HepG2 (cell line): ENCODE results near the gene MS4A10. TPM values are rescaled to one million over a fixed set of nuclear protein-coding genes. Genes with fewer than 3 reads are reported as not detected.

Experiments
- ATAC-seq: fragments of 200-7000 bp; cut with Tn5 transposase; 3 replicates; pipeline ENCODE4 v1.9.1; 2020; ENCODE audit warnings: mild to moderate bottlenecking, moderate library complexity
- BruUV-seq: library from RNA; stranded (reverse); fragments of 400-500 nt; replicated peaks from 2 replicates; lab custom pipeline; 2021; lab: Mats Ljungman, UMichigan
- CTCF ChIA-PET: fragments of 300-600 bp; formaldehyde crosslinking; extraction: SDS; loops from one replicate; lab custom pipeline; 2021; ENCODE audit warnings: low total read pairs, inconsistent platforms, low intra/inter-chr PET ratio; lab: Yijun Ruan, JAX
- POLR2A ChIA-PET: fragments of 350-600 bp; sonication (Branson Sonifier 250); formaldehyde crosslinking; loops from one replicate; lab custom pipeline; 2020; ENCODE audit warnings: antibody characterized with exemption, inconsistent platforms; lab: Yijun Ruan, JAX
- DNase-seq: peaks from one replicate; pipeline ENCODE4 v3.0.0-alpha.2; 2015; ENCODE audit warnings: low spot score
- FAIRE-seq: peaks from 3 replicates; lab custom pipeline; 2011; peaks lifted over from hg19 to GRCh38; lab: Jason Lieb, UNC
- H2AFZ ChIP-seq: one replicate; pipeline ENCODE4 v1.6.1; 2011; ENCODE audit warnings: low read length, inconsistent platforms
- H3K27ac ChIP-seq: fragments of 300-600 bp; 3 replicates; pipeline ENCODE4 v1.8.0; 2011; ENCODE audit warnings: mixed run types, mild to moderate bottlenecking, mixed read lengths, low read length, inconsistent platforms; ENCODE audit not compliant: insufficient read depth; ENCODE audit errors: extremely low read length
- H3K27me3 ChIP-seq, 2 experiments: fragments of 200-600 bp in 1 of 2; 2 replicates in 1 of 2; 3 replicates in 1 of 2; pipeline versions ENCODE4 v1.6.0 to v1.8.0; 2011; ENCODE audit warnings: low read length in 2 of 2, mild to moderate bottlenecking in 2 of 2, moderate library complexity in 2 of 2, inconsistent platforms in 1 of 2; ENCODE audit not compliant: insufficient read depth in 2 of 2, control insufficient read depth in 1 of 2
- H3K36me3 ChIP-seq, 2 experiments: fragments of 200-600 bp in 1 of 2; replicated peaks in 1 of 2; 2 replicates in 1 of 2; 3 replicates in 1 of 2; pipeline versions ENCODE4 v1.5.1 to v1.8.0; 2011; ENCODE audit warnings: low read length in 2 of 2, inconsistent platforms in 1 of 2; ENCODE audit not compliant: insufficient read depth in 2 of 2, control insufficient read depth in 1 of 2
- H3K4me1 ChIP-seq: 2 replicates; pipeline ENCODE4 v1.5.1; 2012; ENCODE audit warnings: low read length, inconsistent platforms; ENCODE audit not compliant: insufficient read depth
- H3K4me2 ChIP-seq: 2 replicates; pipeline ENCODE4 v1.6.0; 2011; ENCODE audit warnings: low read depth, low read length, inconsistent platforms
- H3K4me3 ChIP-seq, 3 experiments: fragments of 200-600 bp in 1 of 3; sonication (generic), shearing (Covaris generic) in 1 of 3; replicated peaks in 1 of 3; 2 replicates each; pipeline ENCODE4 v1.5.1; 2011 to 2016; ENCODE audit warnings: low read length in 3 of 3, inconsistent platforms in 2 of 3, low read depth in 2 of 3, mild to moderate bottlenecking in 2 of 3, control low read depth in 1 of 3, mixed read lengths in 1 of 3; ENCODE audit not compliant: insufficient read depth in 1 of 3
- H3K79me2 ChIP-seq: one replicate; pipeline ENCODE4 v1.6.1; 2011; ENCODE audit warnings: low read length, inconsistent platforms; ENCODE audit not compliant: insufficient read depth
- H3K9ac ChIP-seq: 2 replicates; pipeline ENCODE4 v1.6.0; 2011; ENCODE audit warnings: mild to moderate bottlenecking, low read depth, low read length, inconsistent platforms; ENCODE audit not compliant: insufficient read depth
- H3K9me3 ChIP-seq: 2 replicates; pipeline ENCODE4 v1.5.1; 2012; ENCODE audit warnings: mild to moderate bottlenecking, low read length
- H4K20me1 ChIP-seq: 2 replicates; pipeline ENCODE4 v1.6.0; 2011; ENCODE audit warnings: inconsistent platforms, mild to moderate bottlenecking, low read length, moderate library complexity; ENCODE audit not compliant: insufficient read depth
- BRF2 ChIP-seq: sonication (generic); formaldehyde crosslinking; IDR thresholded peaks from 2 replicates; pipeline ENCODE4 v1.8.1; 2022; ENCODE audit warnings: mild to moderate bottlenecking, missing genetic modification reagents
- ETV6 ChIP-seq: sonication (generic); formaldehyde crosslinking; conservative IDR thresholded peaks from 2 replicates; pipeline ENCODE4 v1.4.0; 2020; ENCODE audit warnings: missing genetic modification reagents
- MAFK ChIP-seq, 2 experiments: IDR thresholded peaks in 1 of 2; conservative IDR thresholded peaks in 1 of 2; 2 replicates each; pipeline ENCODE4 v1.6.1; 2011; ENCODE audit warnings: improper control_type of control experiment in 2 of 2, low read length in 2 of 2
- MED13 ChIP-seq: sonication (generic); formaldehyde crosslinking; IDR thresholded peaks from 2 replicates; pipeline ENCODE4 v1.5.0; 2020; ENCODE audit warnings: missing genetic modification reagents
- NFE2 ChIP-seq: sonication (generic); formaldehyde crosslinking; IDR thresholded peaks from 2 replicates; pipeline ENCODE4 v1.4.0; 2020; ENCODE audit warnings: missing genetic modification reagents
- NFRKB ChIP-seq: fragments of 450-650 bp; IDR thresholded peaks from 2 replicates; pipeline ENCODE4 v1.6.1; 2017
- NFYB ChIP-seq: sonication (generic); formaldehyde crosslinking; IDR thresholded peaks from 2 replicates; pipeline ENCODE4 v1.4.0; 2020; ENCODE audit warnings: missing genetic modification reagents
- PITX1 ChIP-seq: sonication (generic); formaldehyde crosslinking; IDR thresholded peaks from 2 replicates; pipeline ENCODE4 v1.5.1; 2020; ENCODE audit warnings: mild to moderate bottlenecking, missing genetic modification reagents
- TFDP2 ChIP-seq: sonication (generic); formaldehyde crosslinking; IDR thresholded peaks from 2 replicates; pipeline ENCODE4 v1.4.0; 2020; ENCODE audit warnings: missing genetic modification reagents
- ZNF276 ChIP-seq: sonication (generic); formaldehyde crosslinking; IDR thresholded peaks from 2 replicates; pipeline ENCODE4 v1.4.0; 2020; ENCODE audit warnings: mild to moderate bottlenecking, low read depth, missing genetic modification reagents
- ZNF333 ChIP-seq: sonication (generic); formaldehyde crosslinking; IDR thresholded peaks from 2 replicates; pipeline ENCODE4 v1.4.0; 2020; ENCODE audit warnings: mild to moderate bottlenecking, missing genetic modification reagents, borderline replicate concordance
- ZNF557 ChIP-seq: sonication (generic); formaldehyde crosslinking; IDR thresholded peaks from 2 replicates; pipeline ENCODE4 v1.4.0; 2020; ENCODE audit warnings: missing genetic modification reagents
- ZNF607 ChIP-seq: sonication (generic); formaldehyde crosslinking; IDR thresholded peaks from 2 replicates; pipeline ENCODE4 v1.5.1; 2020; ENCODE audit warnings: missing genetic modification reagents, mild to moderate bottlenecking, borderline replicate concordance
- ZNF850 ChIP-seq: sonication (generic); formaldehyde crosslinking; conservative IDR thresholded peaks from 2 replicates; pipeline ENCODE4 v1.9.0; 2021; ENCODE audit warnings: mild to moderate bottlenecking, missing genetic modification reagents
- WGBS: methylation state at CpG from one replicate; pipeline ENCODE4 v1.1.6; 2017; ENCODE audit warnings: low lambda C conversion rate; 5-methylcytosine and 5-hydroxymethylcytosine counted together
- in situ Hi-C: cut with HindIII; loops from 2 replicates; pipeline ENCODE4 v1.10.0; 2017; ENCODE audit warnings: low pct_unique_long_range_greater_than_20kb; ENCODE audit not compliant: extremely low pct_ligation_motif_present
- intact Hi-C: fragments of 100-400 bp; cut with micrococcal nuclease; formaldehyde crosslinking; loops from one replicate; pipeline ENCODE4 v1.10.0; 2022; ENCODE audit not compliant: unreplicated experiment
- polyA plus RNA-seq, 8 experiments: library from polyadenylated mRNA; depleted of rRNA in 3 of 8; stranded (reverse) in 7 of 8; unstranded in 1 of 8; fragments of >200 nt; fragmentation: Illumina TruSeq in 4 of 8; extraction: Trizol in 4 of 8; gene quantifications; 2 replicates each; pipeline versions ENCODE4 v1.2.1 to v1.2.3, GENCODE V29; 2011 to 2016; ENCODE audit warnings: low read depth in 4 of 8, missing spikeins in 1 of 8, mixed read lengths in 1 of 8; ENCODE audit not compliant: insufficient read depth in 1 of 8
- total RNA-seq, 5 experiments: library from RNA; depleted of rRNA; stranded (reverse); fragments of >200 nt; fragmentation: Illumina TruSeq; extraction: Trizol; gene quantifications; 2 replicates each; pipeline ENCODE4 v1.2.3, GENCODE V29; 2016; ENCODE audit warnings: low read depth in 1 of 5

Gene MS4A10
- total and polyA plus RNA-seq, 2 of the 13 experiments (the other 11 are each of a cell fraction or from before 2014, with no cell fraction given), result not detected

GRCh38 chr11:60803273-60803936 is 18.3 kb downstream of the MS4A10 start:
- Histone ChIP-seq H3K9me3 (no peaks in the 10 kb centered on the region), H3K9ac (no peak overlapping the region), H3K4me1 (no peaks in the 10 kb centered on the region), H3K4me3 (no peak overlapping the region), H4K20me1 (no peaks in the 10 kb centered on the region), H3K4me2 (no peak overlapping the region), H3K36me3 (no peaks in the 10 kb centered on the region), H3K79me2 (no peaks in the 10 kb centered on the region), H3K27me3 (peaks cover 0 to 21% of the 10 kb centered on the region in 2 experiments; a peak in 4 of 5 replicates), H2AFZ (no peak overlapping the region), H3K27ac (no peak overlapping the region)
- ATAC-seq (no peak), FAIRE-seq (no peak), DNase-seq (no peak)
- intact Hi-C loops (no loop called here), in situ Hi-C loops (no loop called here)
- ChIA-PET CTCF (no interaction called here), POLR2A (no interaction called here)
- WGBS, result 28% methylated on average over 7 of the region's 7 CpGs
- no TSS peak for BruUV-seq
- no peak for TF ChIP-seq ZNF557
- TF ChIP-seq ZNF333 (CRISPR knock-in tag), result no peak
- TF ChIP-seq TFDP2 (CRISPR knock-in tag), result no peak
- TF ChIP-seq ZNF607 (CRISPR knock-in tag), result no peak
- TF ChIP-seq PITX1, result no peak
- no peak for TF ChIP-seq NFRKB
- no peak for TF ChIP-seq ZNF850 (CRISPR knock-in tag)
- no peak for TF ChIP-seq MAFK (conservative IDR thresholded peaks at IDR 0.05 in 1 of 2, IDR thresholded peaks at IDR 0.05 in 1 of 2; ENCODE audit: low read length in 2 of 2)
- no peak for TF ChIP-seq BRF2 (CRISPR knock-in tag)
- TF ChIP-seq NFYB (CRISPR knock-in tag), result no peak
- no peak for TF ChIP-seq ETV6 (CRISPR knock-in tag)
- TF ChIP-seq MED13 (CRISPR knock-in tag), result no peak
- TF ChIP-seq ZNF276, result no peak
- TF ChIP-seq NFE2 (CRISPR knock-in tag), result no peak
